ENCODE measurements around the gene LANCL2. TPM values are rescaled to one million over a fixed set of nuclear protein-coding genes. Genes with fewer than 3 reads are reported as not detected.
"Not testable (repeated sequence)": the region's sequence is repeated elsewhere in the genome, so short reads cannot be mapped to it uniquely, and the experiment has no call there.

The LANCL2 gene
- 10 to 100 TPM; 19.0 to 19.6 TPM for total RNA-seq

GRCh38 chr7:55365205-55365674 is at the start of gene LANCL2:
Gene LANCL2, plus strand, starts transcription at chr7:55365337. Its CDS starts 689 bp downstream, at chr7:55366026.
- ChIA-PET POLR2A (interaction anchor here (0.5 to 1.9 kb wide), 10 partner anchors 9 to 699 kb away, joined by 3 to 32 read pairs (median 4); partner anchors contain the start of genes SUMF2 and VOPP1), CTCF (interaction anchor here (1.2 kb wide), 1 partner anchor 56 kb away, joined by 9 read pairs; no protein-coding TSS in a partner anchor)

GRCh38 chr7:55325371-55325792 is 39.8 kb upstream of the LANCL2 start:
- CTCF ChIA-PET, result no interaction called here
- POLR2A ChIA-PET, result no interaction called here

- CTCF ChIA-PET, result interaction anchor here (0.6 kb wide), 1 partner anchor 227 kb away, joined by 3 read pairs; no protein-coding TSS in a partner anchor
- POLR2A ChIA-PET, result no interaction called here
These were observed 38.9 kb upstream of the LANCL2 start for GRCh38 chr7:55326081-55326835.

GRCh38 chr7:55326945-55327626 is 38.1 kb upstream of the LANCL2 start:
- POLR2A ChIA-PET, result no interaction called here
- CTCF ChIA-PET, result interaction anchor here (0.6 to 1.2 kb wide), 2 partner anchors 47 to 226 kb away, joined by 3 read pairs; no protein-coding TSS in a partner anchor

GRCh38 chr7:55335151-55335550 is 30.0 kb upstream of the LANCL2 start:
- POLR2A ChIA-PET, result no interaction called here
- CTCF ChIA-PET, result no interaction called here

- POLR2A ChIA-PET, result no interaction called here
- CTCF ChIA-PET, result no interaction called here
These were observed 29.4 kb upstream of the LANCL2 start for GRCh38 chr7:55335786-55336185.

GRCh38 chr7:55336540-55336939 is 28.6 kb upstream of the LANCL2 start:
- POLR2A ChIA-PET, result no interaction called here

GRCh38 chr7:55339033-55340000 is 25.8 kb upstream of the LANCL2 start:
- POLR2A ChIA-PET, result no interaction called here
- CTCF ChIA-PET, result no interaction called here

More at GRCh38 chr7:55336540-55336939, 28.6 kb upstream of the LANCL2 start:
- CTCF ChIA-PET, result no interaction called here

- CTCF ChIA-PET, result no interaction called here
These were observed 22.8 kb upstream of the LANCL2 start for GRCh38 chr7:55342216-55342871.

GRCh38 chr7:55343002-55343781 is 21.9 kb upstream of the LANCL2 start:
- POLR2A ChIA-PET, result no interaction called here

More at GRCh38 chr7:55342216-55342871, 22.8 kb upstream of the LANCL2 start:
- POLR2A ChIA-PET, result no interaction called here

GRCh38 chr7:55343860-55344606 is 21.1 kb upstream of the LANCL2 start:
- CTCF ChIA-PET, result no interaction called here
- POLR2A ChIA-PET, result no interaction called here

More at GRCh38 chr7:55343002-55343781, 21.9 kb upstream of the LANCL2 start:
- CTCF ChIA-PET, result no interaction called here

GRCh38 chr7:55344840-55345239 is 20.3 kb upstream of the LANCL2 start:
- POLR2A ChIA-PET, result no interaction called here
- CTCF ChIA-PET, result no interaction called here

- POLR2A ChIA-PET, result no interaction called here
- CTCF ChIA-PET, result no interaction called here
These were observed 19.8 kb upstream of the LANCL2 start for GRCh38 chr7:55345292-55345691.

- ChIA-PET POLR2A (no interaction called here), CTCF (no interaction called here)
These were observed 16.6 kb upstream of the LANCL2 start for GRCh38 chr7:55348502-55348901.

GRCh38 chr7:55349121-55349520 is 16.0 kb upstream of the LANCL2 start:
- ChIA-PET CTCF (no interaction called here), POLR2A (no interaction called here)

GRCh38 chr7:55350281-55350680 is 14.9 kb upstream of the LANCL2 start:
- ChIA-PET POLR2A (no interaction called here), CTCF (no interaction called here)

GRCh38 chr7:55351263-55351662 is 13.9 kb upstream of the LANCL2 start:
- CTCF ChIA-PET, result interaction anchor here (0.6 kb wide), 1 partner anchor 40 kb away, joined by 4 read pairs; no protein-coding TSS in a partner anchor

GRCh38 chr7:55352947-55353273 is 12.2 kb upstream of the LANCL2 start:
- POLR2A ChIA-PET, result not testable (repeated sequence)

More at GRCh38 chr7:55351263-55351662, 13.9 kb upstream of the LANCL2 start:
- POLR2A ChIA-PET, result no interaction called here

More at GRCh38 chr7:55352947-55353273, 12.2 kb upstream of the LANCL2 start:
- CTCF ChIA-PET, result not testable (repeated sequence)

Data from activated CD8-positive, alpha-beta memory T cell treated with anti-CD3 and anti-CD28 coated beads for 36 hours (primary cell).